SK-N-SH (cell line): ENCODE measurements around the gene BCAR1. TPM values are rescaled to one million over a fixed set of nuclear protein-coding genes. Genes with fewer than 3 reads are reported as not detected.

Experiments used
- CTCF ChIA-PET: fragments of 300-600, 350-600 bp; formaldehyde crosslinking; extraction: SDS; loops from one replicate; lab custom pipeline; 2021; lab: Yijun Ruan, JAX
- POLR2A ChIA-PET: fragments of 350-600 bp; sonication (Branson Sonifier 250); formaldehyde crosslinking; extraction: SDS; loops from one replicate; lab custom pipeline; 2020; ENCODE audit warnings: antibody characterized with exemption, inconsistent platforms; lab: Yijun Ruan, JAX
- DNase-seq: peaks from one replicate; pipeline ENCODE4 v3.0.0; 2012
- H2AFZ ChIP-seq: fragments of 200-600 bp; sonication (generic); 2 replicates; pipeline ENCODE4 v1.8.1; 2016; ENCODE audit warnings: antibody characterized with exemption, mild to moderate bottlenecking, low read depth
- H3F3A ChIP-seq: fragments of 200-600 bp; sonication (generic); replicated peaks from 2 replicates; pipeline ENCODE3; 2016; ENCODE audit warnings: antibody characterized with exemption, mild to moderate bottlenecking; ENCODE audit not compliant: insufficient read depth
- H3K27ac ChIP-seq, 2 experiments: fragments of 200-500 bp in 1 of 2; fragments of 200-600 bp in 1 of 2; sonication (Bioruptor generic) in 1 of 2; sonication (generic), shearing (Covaris generic) in 1 of 2; 2 replicates each; pipeline versions ENCODE4 v1.5.1 to v1.6.1; 2014 to 2016; ENCODE audit warnings: low read depth in 2 of 2, inconsistent platforms in 1 of 2, low read length in 1 of 2, mild to moderate bottlenecking in 1 of 2, mixed read lengths in 1 of 2
- H3K27me3 ChIP-seq: fragments of 200-600 bp; sonication (generic), shearing (Covaris generic); 2 replicates; pipeline ENCODE4 v1.6.1; 2016; ENCODE audit warnings: mixed run types; ENCODE audit not compliant: insufficient read depth
- H3K36me3 ChIP-seq, 2 experiments: fragments of 200-500 bp in 1 of 2; fragments of 200-600 bp in 1 of 2; sonication (Bioruptor generic) in 1 of 2; sonication (generic) in 1 of 2; replicated peaks in 1 of 2; 2 replicates each; pipeline versions ENCODE3 to v1.5.1; 2014 to 2016; ENCODE audit warnings: low read length in 1 of 2, mild to moderate bottlenecking in 1 of 2; ENCODE audit not compliant: insufficient read depth in 2 of 2, control insufficient read depth in 1 of 2
- H3K4me1 ChIP-seq, 2 experiments: fragments of 200-500 bp in 1 of 2; fragments of 200-600 bp in 1 of 2; sonication (Bioruptor generic) in 1 of 2; sonication (generic), shearing (Covaris generic) in 1 of 2; 2 replicates each; pipeline versions ENCODE4 v1.5.1 to v1.6.1; 2014 to 2016; ENCODE audit warnings: low read depth in 1 of 2, low read length in 1 of 2, mixed run types in 1 of 2; ENCODE audit not compliant: insufficient read depth in 2 of 2, control insufficient read depth in 1 of 2
- H3K4me2 ChIP-seq: fragments of 200-600 bp; sonication (generic), shearing (Covaris generic); 2 replicates; pipeline ENCODE4 v1.6.1; 2017; ENCODE audit warnings: mixed run types
- H3K4me3 ChIP-seq, 2 experiments: fragments of 200-500 bp in 1 of 2; fragments of 200-600 bp in 1 of 2; sonication (Bioruptor generic) in 1 of 2; sonication (generic), shearing (Covaris generic) in 1 of 2; 2 replicates each; pipeline versions ENCODE4 v1.5.1 to v1.8.1; 2014 to 2016; ENCODE audit warnings: low read depth in 2 of 2, inconsistent platforms in 1 of 2, low read length in 1 of 2, mild to moderate bottlenecking in 1 of 2, mixed read lengths in 1 of 2, moderate library complexity in 1 of 2
- H3K79me2 ChIP-seq: fragments of 200-600 bp; sonication (generic); 2 replicates; pipeline ENCODE4 v1.8.1; 2017; ENCODE audit warnings: mild to moderate bottlenecking; ENCODE audit not compliant: insufficient read depth
- H3K9ac ChIP-seq: fragments of 200-600 bp; sonication (generic); 2 replicates; pipeline ENCODE4 v1.6.1; 2017; ENCODE audit warnings: mixed run types
- H3K9me2 ChIP-seq: fragments of 200-600 bp; sonication (generic); 2 replicates; pipeline ENCODE4 v1.6.1; 2017; ENCODE audit warnings: mixed run types
- H3K9me3 ChIP-seq: fragments of 200-600 bp; sonication (generic); 2 replicates; pipeline ENCODE4 v1.6.1; 2017; ENCODE audit warnings: mixed run types, mild to moderate bottlenecking, moderate library complexity
- H4K20me1 ChIP-seq: fragments of 200-600 bp; sonication (generic); 2 replicates; pipeline ENCODE4 v1.6.1; 2017; ENCODE audit warnings: mild to moderate bottlenecking, mixed run types; ENCODE audit not compliant: insufficient read depth
- CHD2 ChIP-seq: fragments of 150-350 bp; IDR thresholded peaks from 2 replicates; pipeline ENCODE4 v1.6.1; 2018; ENCODE audit warnings: low read length; ENCODE audit not compliant: partially characterized antibody
- CTCF ChIP-seq: fragments of 200-600 bp; sonication (generic); IDR thresholded peaks from 2 replicates; pipeline ENCODE4 v1.6.1; 2017; ENCODE audit warnings: antibody characterized with exemption, mild to moderate bottlenecking, moderate library complexity
- ELF1 ChIP-seq: IDR thresholded peaks from 2 replicates; pipeline ENCODE4 v1.4.0; 2012
- EP300 ChIP-seq, 2 experiments: IDR thresholded peaks; 2 replicates each; pipeline versions ENCODE4 v1.4.0 to v1.6.1; 2012; ENCODE audit warnings: borderline replicate concordance in 1 of 2, low read depth in 1 of 2, low read length in 1 of 2
- FOXM1 ChIP-seq: IDR thresholded peaks from 2 replicates; pipeline ENCODE4 v1.4.0; 2012; ENCODE audit warnings: low read depth, mild to moderate bottlenecking
- MEF2A ChIP-seq: IDR thresholded peaks from 2 replicates; pipeline ENCODE4 v1.4.0; 2012; ENCODE audit warnings: low read depth, borderline replicate concordance
- NFIC ChIP-seq: IDR thresholded peaks from 2 replicates; pipeline ENCODE4 v1.4.0; 2012; ENCODE audit warnings: borderline replicate concordance
- POLR2AphosphoS5 ChIP-seq: IDR thresholded peaks from 2 replicates; pipeline ENCODE4 v1.6.1; 2012; ENCODE audit warnings: low read depth, low read length
- RAD21 ChIP-seq: IDR thresholded peaks from 2 replicates; pipeline ENCODE4 v1.6.1; 2012; ENCODE audit warnings: mild to moderate bottlenecking, low read length
- RCOR1 ChIP-seq: fragments of 150-350 bp; IDR thresholded peaks from 2 replicates; pipeline ENCODE4 v1.6.1; 2017; ENCODE audit warnings: antibody characterized with exemption, low read length
- REST ChIP-seq: IDR thresholded peaks from 2 replicates; pipeline ENCODE4 v1.6.1; 2012; ENCODE audit warnings: mild to moderate bottlenecking, low read depth, low read length, moderate library complexity
- RXRA ChIP-seq: IDR thresholded peaks from 2 replicates; pipeline ENCODE4 v1.4.0; 2012; ENCODE audit warnings: low read depth, mild to moderate bottlenecking, borderline replicate concordance
- SIN3A ChIP-seq: IDR thresholded peaks from 2 replicates; pipeline ENCODE4 v1.6.1; 2012; ENCODE audit warnings: low read depth, mild to moderate bottlenecking, low read length, moderate library complexity, borderline replicate concordance
- TCF12 ChIP-seq: IDR thresholded peaks from 2 replicates; pipeline ENCODE4 v1.4.0; 2012
- TEAD4 ChIP-seq: IDR thresholded peaks from 2 replicates; pipeline ENCODE4 v1.4.0; 2012; ENCODE audit warnings: mild to moderate bottlenecking, borderline replicate concordance; ENCODE audit not compliant: insufficient read depth
- YY1 ChIP-seq: IDR thresholded peaks from 2 replicates; pipeline ENCODE4 v1.4.0; 2012; ENCODE audit warnings: low read depth, mild to moderate bottlenecking
- WGBS: methylation state at CpG from one replicate; pipeline ENCODE4 v1.1.6; 2017; ENCODE audit warnings: low lambda C conversion rate; 5-methylcytosine and 5-hydroxymethylcytosine counted together
- polyA plus RNA-seq, 3 experiments: library from polyadenylated mRNA; depleted of rRNA; stranded (reverse); fragments of >200 nt; gene quantifications; 2 replicates each; pipeline ENCODE4 v1.2.3, GENCODE V29; 2012
- TF ChIP-seq, protein P1 (sequence below): fragments of 150-350 bp; IDR thresholded peaks from 2 replicates; pipeline ENCODE4 v1.6.1; 2016; ENCODE audit warnings: mild to moderate bottlenecking, low read depth, low read length
- TF ChIP-seq, protein P2 (sequence below): IDR thresholded peaks from 2 replicates; pipeline ENCODE4; 2012

Gene BCAR1
- polyA plus RNA-seq, 1 of the 3 experiments (the other 2 are of a cell fraction) = 45.1 TPM

DNA sequence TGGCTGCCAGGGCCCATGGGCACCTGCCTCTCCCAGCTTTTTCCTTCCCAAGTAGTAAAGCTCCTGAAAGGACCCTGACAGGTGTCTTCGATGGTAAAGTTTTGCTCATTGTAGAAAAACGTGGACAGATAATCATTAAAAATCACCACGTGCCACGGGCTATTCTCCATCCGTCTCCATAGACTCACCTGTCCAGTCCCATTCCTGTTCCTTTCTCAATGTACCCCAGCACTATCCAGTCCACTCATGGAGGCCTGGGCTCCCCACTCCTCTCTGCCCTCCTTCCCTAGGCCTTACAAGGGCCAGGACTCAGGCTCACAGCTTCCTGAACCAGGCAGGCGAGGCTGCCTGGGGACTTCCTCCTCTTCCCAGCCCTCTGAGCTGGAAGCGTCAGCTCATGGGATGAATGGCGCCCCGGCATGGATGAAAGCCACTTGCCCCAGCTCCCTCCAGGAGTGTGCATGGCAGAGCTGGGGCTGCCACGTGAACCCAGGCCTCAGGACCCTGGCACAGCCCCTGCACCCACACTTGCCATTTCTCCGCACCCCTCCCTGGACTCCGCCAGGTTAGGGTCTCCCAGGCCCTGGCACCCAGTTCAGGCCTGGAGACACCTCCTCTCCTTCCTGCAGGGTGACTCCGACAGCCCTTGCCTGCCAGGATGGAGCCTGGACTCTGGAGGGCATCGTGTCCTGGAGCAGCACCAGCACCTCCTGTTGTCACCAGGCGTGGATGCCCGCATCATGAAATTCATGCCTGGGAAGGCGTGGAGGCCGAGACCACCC is 23.9 kb downstream of the BCAR1 start (continued):
- TF ChIP-seq FOXM1 (no peak), TEAD4 (no peak), EP300 (IDR thresholded peaks at IDR 0.05; ENCODE audit: borderline replicate concordance in 1 of 2, low read depth in 1 of 2, low read length in 1 of 2) (no peak)

DNA sequence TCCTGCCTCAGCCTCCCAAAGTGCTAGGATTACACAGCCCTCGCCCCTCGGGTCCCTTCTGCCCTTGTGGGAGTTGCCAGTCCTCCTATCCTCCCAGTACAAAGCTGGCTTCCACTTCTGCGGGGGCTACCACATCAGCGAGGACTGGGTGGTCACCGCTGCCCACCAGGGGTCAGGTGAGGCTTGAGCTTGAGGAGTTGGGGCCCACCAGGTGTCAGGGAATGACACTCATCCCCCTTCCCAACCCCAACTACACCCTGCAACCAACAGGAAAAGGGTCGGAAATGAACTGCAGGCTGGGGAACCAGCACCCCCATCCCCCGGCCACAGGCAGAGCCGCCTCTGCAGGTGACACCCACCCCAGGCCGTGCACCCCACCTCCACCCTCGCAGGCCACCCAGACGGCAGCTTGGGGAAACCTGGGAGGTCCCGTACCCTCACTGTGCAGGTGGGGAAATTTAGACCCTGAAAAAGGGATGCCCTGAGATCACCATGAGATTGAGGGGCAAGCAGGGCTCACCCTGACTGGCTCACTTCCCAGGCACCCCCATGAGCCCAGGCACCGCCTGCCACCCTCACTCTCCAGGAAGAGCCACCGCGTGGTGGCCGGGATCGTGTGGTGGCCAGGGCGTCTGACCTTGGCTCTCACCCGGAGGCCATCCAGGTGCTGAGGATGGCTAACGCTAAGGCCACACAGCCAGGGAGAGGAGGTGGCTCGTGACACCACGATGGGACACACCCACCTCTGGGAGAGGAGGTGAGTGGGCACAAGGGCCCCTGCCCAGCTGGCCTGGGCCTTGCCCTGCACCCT is 24.7 kb downstream of the BCAR1 start:
- Histone ChIP-seq H3K36me3 (peaks cover 35 to 36% of the 10 kb centered on the region in 2 experiments), H3K9me2 (no peaks in the 10 kb centered on the region), H3K4me2 (no peak overlapping the region), H3K4me3 (no peak overlapping the region), H3K27ac (no peak overlapping the region), H3F3A (peaks cover 31% of the 10 kb centered on the region), H3K4me1 (peaks cover 0 to 2% of the 10 kb centered on the region in 2 experiments; a peak in 1 of 4 replicates), H4K20me1 (peaks cover 52% of the 10 kb centered on the region), H3K9me3 (no peaks in the 10 kb centered on the region), H3K79me2 (peaks cover 26% of the 10 kb centered on the region), H3K9ac (no peak overlapping the region), H2AFZ (no peak overlapping the region), H3K27me3 (no peaks in the 10 kb centered on the region)
- POLR2A ChIA-PET = no interaction called here
- no peak for DNase-seq
- CTCF ChIA-PET = interaction anchor here (0.7 to 3.8 kb wide), 4 partner anchors 27 to 186 kb away, joined by 3 to 18 read pairs (median 4); no protein-coding TSS in a partner anchor
- 81% methylated on average over 11 of the region's 22 CpGs for WGBS
- TF ChIP-seq REST = no peak
- TF ChIP-seq, protein P1, sequence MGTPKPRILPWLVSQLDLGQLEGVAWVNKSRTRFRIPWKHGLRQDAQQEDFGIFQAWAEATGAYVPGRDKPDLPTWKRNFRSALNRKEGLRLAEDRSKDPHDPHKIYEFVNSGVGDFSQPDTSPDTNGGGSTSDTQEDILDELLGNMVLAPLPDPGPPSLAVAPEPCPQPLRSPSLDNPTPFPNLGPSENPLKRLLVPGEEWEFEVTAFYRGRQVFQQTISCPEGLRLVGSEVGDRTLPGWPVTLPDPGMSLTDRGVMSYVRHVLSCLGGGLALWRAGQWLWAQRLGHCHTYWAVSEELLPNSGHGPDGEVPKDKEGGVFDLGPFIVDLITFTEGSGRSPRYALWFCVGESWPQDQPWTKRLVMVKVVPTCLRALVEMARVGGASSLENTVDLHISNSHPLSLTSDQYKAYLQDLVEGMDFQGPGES = no peak
- TF ChIP-seq NFIC = no peak
- TF ChIP-seq POLR2AphosphoS5 = 0 out of 2 replicates have a peak, but pooled peaks have one; percentile 8
- TF ChIP-seq YY1 = no peak
- TF ChIP-seq CHD2 = no peak
- no peak for TF ChIP-seq EP300 (IDR thresholded peaks at IDR 0.05; ENCODE audit: borderline replicate concordance in 1 of 2, low read depth in 1 of 2, low read length in 1 of 2)
- no peak for TF ChIP-seq ELF1
- 0 out of 2 replicates have a peak, but pooled peaks have one; percentile 7 for TF ChIP-seq CTCF
- no peak for TF ChIP-seq SIN3A
- no peak for TF ChIP-seq MEF2A
- TF ChIP-seq, protein P2, sequence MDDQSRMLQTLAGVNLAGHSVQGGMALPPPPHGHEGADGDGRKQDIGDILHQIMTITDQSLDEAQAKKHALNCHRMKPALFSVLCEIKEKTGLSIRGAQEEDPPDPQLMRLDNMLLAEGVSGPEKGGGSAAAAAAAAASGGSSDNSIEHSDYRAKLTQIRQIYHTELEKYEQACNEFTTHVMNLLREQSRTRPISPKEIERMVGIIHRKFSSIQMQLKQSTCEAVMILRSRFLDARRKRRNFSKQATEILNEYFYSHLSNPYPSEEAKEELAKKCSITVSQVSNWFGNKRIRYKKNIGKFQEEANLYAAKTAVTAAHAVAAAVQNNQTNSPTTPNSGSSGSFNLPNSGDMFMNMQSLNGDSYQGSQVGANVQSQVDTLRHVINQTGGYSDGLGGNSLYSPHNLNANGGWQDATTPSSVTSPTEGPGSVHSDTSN = no peak
- TF ChIP-seq RXRA = no peak
- TF ChIP-seq RAD21 = no peak
- no peak for TF ChIP-seq FOXM1
- no peak for TF ChIP-seq TCF12
- no peak for TF ChIP-seq RCOR1
